Bronchial epithelial cell (primary cell): ENCODE data around the gene CARD10. TPM values are rescaled to one million over a fixed set of nuclear protein-coding genes. Genes with fewer than 3 reads are reported as not detected.
A peak's percentile ranks its signal among the peaks of the same experiment; 100 is the strongest.

ENCODE experiments used
- DNase-seq: peaks from one replicate; pipeline ENCODE4 v3.0.0-alpha.2; 2010; ENCODE audit warnings: low read depth
- FAIRE-seq: peaks from 2 replicates; lab custom pipeline; 2011; peaks lifted over from hg19 to GRCh38; lab: Jason Lieb, UNC
- H3K27me3 ChIP-seq: 2 replicates; pipeline ENCODE4 v1.5.1; 2011; ENCODE audit warnings: low read length; ENCODE audit not compliant: control insufficient read depth, insufficient read depth
- H3K36me3 ChIP-seq: 2 replicates; pipeline ENCODE4 v1.5.1; 2011; ENCODE audit warnings: low read length; ENCODE audit not compliant: control insufficient read depth, insufficient read depth
- H3K4me3 ChIP-seq: 2 replicates; pipeline ENCODE4 v1.5.1; 2011; ENCODE audit warnings: mild to moderate bottlenecking, low read depth, low read length, control low read depth
- total RNA-seq: library from RNA; depleted of rRNA; stranded (reverse); fragments of >200 nt; gene quantifications from 2 replicates; pipeline ENCODE4 v1.2.1, GENCODE V29; 2014
- TF ChIP-seq, protein P1 (sequence below): IDR thresholded peaks from 2 replicates; pipeline ENCODE4 v1.5.1; 2011; ENCODE audit warnings: mild to moderate bottlenecking, moderate library complexity, low read length, control low read depth, inconsistent platforms; ENCODE audit not compliant: insufficient read depth, severe bottlenecking

CARD10 gene, protein sequence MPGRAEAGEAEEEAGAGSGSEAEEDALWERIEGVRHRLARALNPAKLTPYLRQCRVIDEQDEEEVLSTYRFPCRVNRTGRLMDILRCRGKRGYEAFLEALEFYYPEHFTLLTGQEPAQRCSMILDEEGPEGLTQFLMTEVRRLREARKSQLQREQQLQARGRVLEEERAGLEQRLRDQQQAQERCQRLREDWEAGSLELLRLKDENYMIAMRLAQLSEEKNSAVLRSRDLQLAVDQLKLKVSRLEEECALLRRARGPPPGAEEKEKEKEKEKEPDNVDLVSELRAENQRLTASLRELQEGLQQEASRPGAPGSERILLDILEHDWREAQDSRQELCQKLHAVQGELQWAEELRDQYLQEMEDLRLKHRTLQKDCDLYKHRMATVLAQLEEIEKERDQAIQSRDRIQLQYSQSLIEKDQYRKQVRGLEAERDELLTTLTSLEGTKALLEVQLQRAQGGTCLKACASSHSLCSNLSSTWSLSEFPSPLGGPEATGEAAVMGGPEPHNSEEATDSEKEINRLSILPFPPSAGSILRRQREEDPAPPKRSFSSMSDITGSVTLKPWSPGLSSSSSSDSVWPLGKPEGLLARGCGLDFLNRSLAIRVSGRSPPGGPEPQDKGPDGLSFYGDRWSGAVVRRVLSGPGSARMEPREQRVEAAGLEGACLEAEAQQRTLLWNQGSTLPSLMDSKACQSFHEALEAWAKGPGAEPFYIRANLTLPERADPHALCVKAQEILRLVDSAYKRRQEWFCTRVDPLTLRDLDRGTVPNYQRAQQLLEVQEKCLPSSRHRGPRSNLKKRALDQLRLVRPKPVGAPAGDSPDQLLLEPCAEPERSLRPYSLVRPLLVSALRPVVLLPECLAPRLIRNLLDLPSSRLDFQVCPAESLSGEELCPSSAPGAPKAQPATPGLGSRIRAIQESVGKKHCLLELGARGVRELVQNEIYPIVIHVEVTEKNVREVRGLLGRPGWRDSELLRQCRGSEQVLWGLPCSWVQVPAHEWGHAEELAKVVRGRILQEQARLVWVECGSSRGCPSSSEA
- 8.1 and 14.2 TPM in 2 replicates for total RNA-seq

DNA sequence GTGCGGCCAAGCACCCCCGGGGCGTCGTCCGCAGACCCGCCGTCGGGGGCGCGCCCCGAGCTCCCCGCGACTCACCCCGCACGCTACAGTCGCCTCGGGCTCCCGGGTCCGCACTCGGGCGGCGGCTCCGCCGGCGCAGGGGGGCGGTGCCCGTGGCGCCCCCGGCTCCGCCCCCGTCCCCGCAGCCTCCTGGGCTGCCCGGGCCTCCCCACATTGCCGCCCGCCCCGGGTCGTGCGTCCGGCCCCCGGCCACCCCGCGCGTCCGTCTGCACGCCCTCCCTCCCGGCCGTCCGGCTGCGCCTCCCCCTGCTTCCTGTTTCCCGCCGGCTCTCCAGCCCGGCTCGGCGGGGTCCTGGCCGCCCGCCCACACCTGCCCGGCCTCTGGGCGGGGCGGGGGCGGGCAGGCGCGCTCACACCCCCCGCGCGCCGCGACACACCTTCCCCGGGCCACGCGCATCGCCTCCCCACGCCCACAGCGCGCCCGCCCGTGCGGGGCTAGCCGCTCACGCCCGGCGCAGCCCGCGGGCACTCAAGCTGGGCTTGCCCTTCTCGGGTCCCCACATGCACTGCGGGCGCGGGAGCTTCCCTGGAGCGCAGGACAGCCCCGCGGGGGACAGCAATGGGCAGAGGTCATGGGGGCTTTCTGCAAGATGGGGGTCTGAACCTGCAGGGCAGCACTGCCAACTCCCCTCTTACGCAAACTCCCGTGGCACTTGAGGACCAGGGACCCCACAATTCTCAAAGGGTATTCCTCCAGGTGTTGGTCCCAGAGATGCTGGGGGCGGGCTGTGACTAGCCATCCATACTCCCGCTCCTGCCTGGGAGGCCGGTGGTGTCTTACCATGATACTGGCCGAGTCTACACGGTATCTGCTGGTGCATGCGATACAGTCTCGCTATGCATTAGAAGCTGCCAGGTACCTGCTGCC lies at the start of gene CARD10:
TSS of gene CARD10 (minus strand) at position 148 of the 928 bp plus-strand sequence. CDS start 215 bp downstream, outside the sequence.
- peak; percentile 38 for DNase-seq
- Histone ChIP-seq H3K4me3 (peak within 1 kb of the TSS; percentile 75), H3K36me3 (peaks cover 9% of the 10 kb centered on the region), H3K27me3 (no peaks in the 10 kb centered on the region)
- TF ChIP-seq, protein P1, sequence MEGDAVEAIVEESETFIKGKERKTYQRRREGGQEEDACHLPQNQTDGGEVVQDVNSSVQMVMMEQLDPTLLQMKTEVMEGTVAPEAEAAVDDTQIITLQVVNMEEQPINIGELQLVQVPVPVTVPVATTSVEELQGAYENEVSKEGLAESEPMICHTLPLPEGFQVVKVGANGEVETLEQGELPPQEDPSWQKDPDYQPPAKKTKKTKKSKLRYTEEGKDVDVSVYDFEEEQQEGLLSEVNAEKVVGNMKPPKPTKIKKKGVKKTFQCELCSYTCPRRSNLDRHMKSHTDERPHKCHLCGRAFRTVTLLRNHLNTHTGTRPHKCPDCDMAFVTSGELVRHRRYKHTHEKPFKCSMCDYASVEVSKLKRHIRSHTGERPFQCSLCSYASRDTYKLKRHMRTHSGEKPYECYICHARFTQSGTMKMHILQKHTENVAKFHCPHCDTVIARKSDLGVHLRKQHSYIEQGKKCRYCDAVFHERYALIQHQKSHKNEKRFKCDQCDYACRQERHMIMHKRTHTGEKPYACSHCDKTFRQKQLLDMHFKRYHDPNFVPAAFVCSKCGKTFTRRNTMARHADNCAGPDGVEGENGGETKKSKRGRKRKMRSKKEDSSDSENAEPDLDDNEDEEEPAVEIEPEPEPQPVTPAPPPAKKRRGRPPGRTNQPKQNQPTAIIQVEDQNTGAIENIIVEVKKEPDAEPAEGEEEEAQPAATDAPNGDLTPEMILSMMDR = no peak
- FAIRE-seq = peak; percentile 32

DNA sequence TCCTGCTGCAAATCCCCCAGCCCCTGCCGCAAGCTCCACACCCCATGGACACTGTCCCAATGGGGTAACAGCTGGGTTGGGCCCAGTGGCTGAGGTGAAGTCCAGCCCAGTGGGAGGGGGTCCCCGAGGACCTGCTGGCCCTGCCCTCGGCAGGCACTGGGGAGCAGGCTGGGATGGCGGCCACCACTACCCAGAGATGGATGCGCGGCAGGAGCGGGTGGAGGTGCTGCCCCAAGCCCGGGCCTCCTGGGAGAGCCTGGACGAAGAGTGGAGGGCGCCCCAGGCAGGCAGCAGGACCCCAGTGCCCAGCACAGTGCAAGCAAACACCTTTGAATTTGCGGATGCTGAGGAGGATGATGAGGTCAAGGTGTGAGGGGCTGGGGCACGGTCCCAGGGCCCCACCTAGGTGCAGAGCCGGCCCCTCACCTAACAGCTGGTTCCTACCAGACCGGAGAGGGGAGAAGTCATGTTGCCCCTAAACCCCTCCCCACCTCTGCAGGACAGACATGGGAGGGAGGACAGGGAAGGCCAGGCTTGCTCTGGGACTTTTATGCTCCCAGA lies 49.3 kb upstream of the CARD10 start:
- no peak overlapping the region for H3K4me3 ChIP-seq
- TF ChIP-seq, protein P1 = no peak
- no peak for DNase-seq
- no peak for FAIRE-seq
- H3K36me3 ChIP-seq = peaks cover 19% of the 10 kb centered on the region
- no peaks in the 10 kb centered on the region for H3K27me3 ChIP-seq

DNA sequence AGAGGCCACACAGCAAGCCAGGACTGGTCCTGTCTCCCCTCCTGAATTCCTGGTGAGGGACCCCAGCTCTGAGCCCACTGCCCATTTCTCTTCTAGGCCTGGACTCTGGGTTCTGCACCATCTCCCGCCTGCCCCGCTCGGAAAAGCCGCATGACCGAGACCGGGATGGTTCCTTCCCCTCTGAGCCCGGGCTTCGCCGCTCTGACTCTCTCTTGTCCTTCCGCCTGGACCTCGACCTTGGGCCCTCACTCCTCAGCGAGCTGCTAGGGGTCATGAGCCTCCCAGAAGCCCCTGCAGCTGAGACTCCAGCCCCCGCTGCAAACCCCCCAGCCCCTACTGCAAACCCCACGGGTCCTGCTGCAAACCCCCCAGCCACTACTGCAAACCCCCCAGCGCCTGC lies 48.8 kb upstream of the CARD10 start:
- Histone ChIP-seq H3K27me3 (no peaks in the 10 kb centered on the region), H3K4me3 (no peak overlapping the region), H3K36me3 (peaks cover 19% of the 10 kb centered on the region)
- TF ChIP-seq, protein P1 = no peak
- FAIRE-seq (no peak), DNase-seq (no peak)

DNA sequence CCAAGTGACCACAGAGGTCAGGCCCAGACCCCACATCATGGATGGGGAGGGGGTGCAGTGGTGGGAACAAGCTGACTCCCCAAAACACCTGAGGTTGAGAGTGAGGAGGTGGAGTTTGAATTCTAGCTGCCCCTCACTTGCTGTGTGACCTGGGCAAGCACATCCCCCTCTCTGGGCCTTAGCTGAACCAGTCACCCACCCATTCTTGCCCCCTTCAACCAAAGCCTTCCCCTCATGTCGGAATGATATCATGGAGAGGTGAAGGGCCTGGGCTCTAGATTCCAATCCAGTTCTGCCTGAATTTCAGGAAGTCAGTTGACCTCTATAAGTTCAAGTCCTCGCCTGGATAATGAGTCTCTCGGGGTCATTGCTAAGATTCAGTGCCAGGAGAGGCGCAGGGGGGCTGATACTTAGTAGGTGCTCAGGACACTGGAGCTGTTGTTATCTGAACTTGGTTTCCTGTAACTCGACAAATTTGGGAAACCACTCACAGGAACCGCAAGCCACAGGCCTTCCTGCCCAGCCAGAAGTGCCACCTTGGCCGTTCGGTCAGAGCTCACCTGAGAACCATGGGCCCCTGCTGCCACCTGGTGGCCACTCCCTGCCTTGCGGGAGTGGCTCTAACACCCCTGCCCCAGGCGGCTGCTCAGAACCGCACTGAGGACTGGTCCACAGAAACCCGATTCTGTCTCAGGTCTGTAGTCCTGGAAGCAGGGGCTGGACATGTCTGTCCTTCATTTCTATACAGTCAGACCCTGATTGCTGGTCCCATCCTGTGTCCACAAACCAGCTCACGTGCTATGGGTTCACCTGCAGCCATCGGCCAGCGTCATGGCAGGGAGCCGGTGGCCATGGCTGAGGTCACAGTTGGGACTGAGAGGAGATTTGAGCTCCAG lies 47.9 kb upstream of the CARD10 start:
- DNase-seq = peak; percentile 76
- FAIRE-seq = peak; percentile 93
- Histone ChIP-seq H3K27me3 (no peaks in the 10 kb centered on the region), H3K36me3 (peaks cover 19% of the 10 kb centered on the region), H3K4me3 (no peak overlapping the region)
- TF ChIP-seq, protein P1 = peak; percentile 99
